Fibroblast of peridontal ligament (primary cell): ENCODE data around the gene GPR55.

Experiments used
- DNase-seq: peaks from one replicate; pipeline ENCODE4 v3.0.0-alpha.2; 2010; ENCODE audit errors: extremely low read depth

The GPR55 gene

GRCh38 chr2:230919240-230919639 is 5.8 kb downstream of the GPR55 start:
- no peak for DNase-seq

GRCh38 chr2:230916218-230916617 is 8.8 kb downstream of the GPR55 start:
- no peak for DNase-seq

- DNase-seq: no peak
Observed at GRCh38 chr2:230915319-230915718, 9.7 kb downstream of the GPR55 start.

GRCh38 chr2:230914886-230915285 is 10.2 kb downstream of the GPR55 start:
- DNase-seq: no peak

- DNase-seq: peak; percentile 21
Observed at GRCh38 chr2:230913406-230914143, 11.5 kb downstream of the GPR55 start.

- DNase-seq: no peak
Observed at GRCh38 chr2:230912724-230913123, 12.3 kb downstream of the GPR55 start.

- no peak for DNase-seq
Observed at GRCh38 chr2:230912046-230912445, 13.0 kb downstream of the GPR55 start.

- DNase-seq: no peak
Observed at GRCh38 chr2:230910546-230911177, 14.4 kb downstream of the GPR55 start.

- no peak for DNase-seq
Observed at GRCh38 chr2:230909841-230910545, 15.0 kb downstream of the GPR55 start.

GRCh38 chr2:230908595-230909191 is 16.3 kb downstream of the GPR55 start:
- DNase-seq: peak; percentile 54

GRCh38 chr2:230908092-230908594 is 16.9 kb downstream of the GPR55 start:
- DNase-seq: no peak

- DNase-seq: no peak
Observed at GRCh38 chr2:230907361-230908091, 17.5 kb downstream of the GPR55 start.

GRCh38 chr2:230906471-230907230 is 18.4 kb downstream of the GPR55 start:
- no peak for DNase-seq

GRCh38 chr2:230905448-230906421 is 19.3 kb downstream of the GPR55 start:
- DNase-seq: no peak

- DNase-seq: no peak
Observed at GRCh38 chr2:230904856-230905447, 20.1 kb downstream of the GPR55 start.

- no peak for DNase-seq
Observed at GRCh38 chr2:230903231-230904150, 21.6 kb downstream of the GPR55 start.

GRCh38 chr2:230902180-230902899 is 22.7 kb downstream of the GPR55 start:
- peak; percentile 51 for DNase-seq
